SH-SY5Y (cell line): Measurements from ENCODE around the gene TMUB2.

ENCODE experiments used
- GATA2 ChIP-seq: IDR thresholded peaks from 2 replicates; pipeline ENCODE4 v1.6.1; 2011; ENCODE audit warnings: mild to moderate bottlenecking, low read depth, low read length
- GATA3 ChIP-seq: IDR thresholded peaks from 2 replicates; pipeline ENCODE4 v1.6.1; 2011; ENCODE audit warnings: low read depth, mild to moderate bottlenecking, low read length, moderate library complexity

GRCh38 chr17:44222112-44222869 is 35.5 kb downstream of the TMUB2 start:
- 0 out of 2 replicates have a peak, but pooled peaks have one; percentile 7 for TF ChIP-seq GATA2
- no peak for TF ChIP-seq GATA3
